GM12892 (cell line): ENCODE results near the gene NEAT1.

Experiments used
- DNase-seq: peaks from one replicate; pipeline ENCODE4 v3.0.0; 2011; ENCODE audit not compliant: insufficient read length
- FAIRE-seq: peaks from 2 replicates; lab custom pipeline; 2011; peaks lifted over from hg19 to GRCh38; lab: Jason Lieb, UNC
- POLR2A ChIP-seq: IDR thresholded peaks from 2 replicates; pipeline ENCODE4 v1.6.1; 2011; ENCODE audit warnings: low read depth, low read length, control low read depth
- POLR2AphosphoS5 ChIP-seq: IDR thresholded peaks from 2 replicates; pipeline ENCODE4 v1.6.1; 2011; ENCODE audit warnings: low read depth, low read length, control low read depth
- TAF1 ChIP-seq: IDR thresholded peaks from 2 replicates; pipeline ENCODE4 v1.6.1; 2011; ENCODE audit warnings: low read depth, mild to moderate bottlenecking, control low read depth, low read length, borderline replicate concordance

NEAT1 gene

DNA sequence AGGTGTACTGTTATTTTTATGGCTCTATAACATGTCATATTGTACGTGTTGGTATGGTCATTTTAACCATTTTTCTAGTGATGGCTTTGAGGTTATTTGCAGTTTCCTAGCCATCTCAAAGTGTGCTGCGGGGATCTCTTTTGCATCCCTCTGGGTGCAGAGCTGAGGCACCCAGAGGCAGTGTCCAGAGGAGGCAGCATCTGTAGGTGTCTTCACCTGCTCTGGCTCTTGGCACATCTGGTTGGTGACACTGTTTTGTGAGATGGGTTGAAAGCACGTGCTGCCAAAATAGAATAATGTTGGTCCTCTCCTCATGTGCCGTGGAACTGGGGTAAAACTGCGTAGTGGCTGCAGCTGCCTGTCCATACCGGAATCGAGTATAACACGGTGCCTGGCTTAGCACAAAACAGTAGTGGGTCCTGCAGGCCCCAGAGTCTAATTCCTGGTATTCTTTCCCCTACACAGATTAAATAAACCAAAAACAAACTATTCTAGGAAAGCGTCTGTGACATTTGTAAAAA is 12.9 kb downstream of the NEAT1 start:
- DNase-seq (no peak), FAIRE-seq (no peak)
- TF ChIP-seq POLR2A (no peak), POLR2AphosphoS5 (no peak), TAF1 (no peak)

DNA sequence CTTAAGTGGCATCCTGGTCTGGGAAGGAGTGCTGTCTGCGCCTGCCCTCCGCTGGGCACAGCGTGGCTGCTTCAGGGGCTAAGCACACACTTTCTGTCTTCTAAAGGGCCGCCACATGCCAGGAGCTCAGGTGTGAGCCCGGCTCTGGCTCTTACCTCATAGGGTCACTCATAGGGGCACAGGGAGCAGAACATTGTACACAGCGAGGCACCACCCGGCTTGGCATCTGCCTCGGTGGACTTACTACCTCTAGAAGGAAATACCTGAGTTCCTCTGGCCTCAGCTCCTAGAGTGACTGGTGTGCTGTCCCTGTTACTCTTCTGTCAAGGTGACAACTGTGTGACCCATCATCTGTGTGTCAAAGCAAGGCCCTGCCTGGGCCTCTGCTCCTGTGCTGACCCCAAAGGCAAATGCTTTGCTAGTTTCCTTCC is 13.4 kb downstream of the NEAT1 start:
- FAIRE-seq (no peak), DNase-seq (no peak)
- TF ChIP-seq POLR2A = no peak
- TF ChIP-seq TAF1 = no peak
- 0 out of 2 replicates have a peak, but pooled peaks have one; percentile 36 for TF ChIP-seq POLR2AphosphoS5

DNA sequence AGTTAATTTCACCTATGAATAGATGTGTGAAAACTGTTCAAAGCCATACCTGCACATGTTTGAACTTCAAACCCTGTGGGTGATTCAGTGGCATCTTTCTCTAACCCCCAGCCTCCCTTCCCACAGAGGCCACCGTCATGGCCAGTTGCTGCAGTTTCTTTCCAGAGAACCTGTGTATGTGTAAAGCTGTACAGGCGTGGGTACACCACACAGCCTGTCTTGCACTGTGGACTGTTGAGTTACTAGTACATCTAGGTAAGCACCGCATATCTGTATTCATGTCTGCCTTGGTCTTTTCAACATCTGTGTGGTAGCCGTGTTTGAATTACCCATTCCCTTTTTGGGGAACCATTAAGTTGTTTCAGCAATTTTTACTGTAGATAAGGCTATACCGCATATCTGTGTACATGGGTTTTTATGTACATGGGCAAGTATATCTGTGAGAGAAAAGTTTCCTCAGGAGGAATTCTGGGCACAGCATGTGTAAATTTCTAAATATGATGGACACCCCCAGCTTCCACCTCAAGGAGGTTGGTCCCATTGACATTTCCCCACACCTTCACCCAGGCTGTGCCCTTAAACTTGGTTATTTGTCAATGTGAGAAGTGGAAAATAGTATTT is 13.9 kb downstream of the NEAT1 start:
- FAIRE-seq (no peak), DNase-seq (no peak)
- TF ChIP-seq POLR2AphosphoS5 = no peak
- peak; percentile 48; the same call in 1 of the 2 replicates for TF ChIP-seq POLR2A

DNA sequence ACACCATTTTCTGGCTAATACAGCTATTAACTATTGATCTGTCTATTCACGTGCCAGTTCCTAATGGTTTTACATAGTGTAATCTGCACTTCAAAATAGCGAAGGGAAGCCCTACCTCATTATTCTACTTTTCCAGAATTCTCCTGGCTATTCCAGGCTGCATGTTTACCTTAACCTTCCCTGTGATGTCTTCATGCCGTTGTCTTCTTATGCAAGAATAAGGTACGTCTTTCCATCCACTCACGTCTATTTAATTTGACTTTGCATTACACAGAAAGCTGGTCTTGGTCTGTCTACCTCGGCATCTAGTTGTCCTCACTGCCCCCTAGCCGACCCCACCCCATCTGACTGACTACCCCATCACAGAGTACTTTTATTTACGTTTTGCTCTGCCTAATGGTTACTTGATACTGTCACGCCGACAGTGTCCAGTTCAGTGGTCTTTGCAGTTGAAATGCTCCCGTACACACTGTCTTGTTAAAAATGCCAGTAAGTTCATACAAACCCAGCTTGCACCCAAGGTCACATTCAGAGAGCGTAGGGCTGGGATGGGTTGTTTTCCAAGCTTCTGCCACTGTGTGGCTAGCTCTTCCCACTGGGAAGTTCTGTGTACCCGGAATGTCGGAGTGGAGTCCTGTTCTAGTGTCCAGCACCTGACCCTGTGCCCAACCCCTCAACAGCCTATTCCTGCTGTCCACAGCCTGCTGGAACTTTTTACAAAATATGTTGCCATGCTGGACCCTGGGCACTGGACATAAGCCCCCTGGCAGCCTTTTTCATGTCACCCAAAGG is 15.0 kb downstream of the NEAT1 start:
- FAIRE-seq = no peak
- DNase-seq = no peak
- TF ChIP-seq TAF1 (no peak), POLR2A (no peak), POLR2AphosphoS5 (no peak)

DNA sequence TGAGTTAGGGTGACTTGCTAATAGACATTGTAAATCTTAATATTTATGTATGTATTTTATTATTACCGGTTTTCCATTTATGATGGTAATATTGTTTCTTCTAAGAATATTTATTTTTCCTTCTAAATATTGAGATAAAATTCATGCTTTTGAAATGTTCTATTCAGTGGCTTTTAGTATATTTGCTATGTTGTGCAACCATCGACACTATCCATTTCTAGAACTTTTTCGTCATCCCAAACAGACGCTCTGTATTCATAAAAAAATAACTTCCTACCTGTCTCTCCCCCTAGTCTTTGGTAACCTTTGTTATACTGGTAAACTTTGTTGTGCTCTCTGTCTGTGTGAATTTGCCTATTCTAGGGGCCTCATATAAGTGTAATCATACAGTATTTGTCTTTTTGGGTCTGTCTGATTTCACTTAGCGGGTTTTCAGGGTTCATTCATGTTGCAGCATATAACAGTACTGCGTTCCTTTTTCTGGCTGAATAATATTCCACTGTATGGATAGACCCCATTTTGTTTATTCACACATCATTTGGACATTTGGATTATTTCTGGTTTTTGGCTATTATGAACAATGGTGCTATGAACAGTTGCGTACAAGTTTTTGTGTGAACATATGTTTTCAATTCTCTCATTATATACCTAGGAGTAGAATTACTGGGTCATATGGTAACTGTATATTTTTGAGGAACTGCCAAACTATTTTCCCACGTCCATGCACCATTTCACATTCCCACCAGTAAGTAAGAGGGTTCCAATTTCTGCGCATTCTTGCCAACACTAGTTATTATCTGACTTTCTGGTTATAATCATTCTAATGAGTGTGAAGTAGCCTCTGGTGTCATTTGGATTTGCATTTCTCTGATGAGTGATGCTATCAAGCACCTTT is 15.9 kb downstream of the NEAT1 start:
- FAIRE-seq = no peak

DNA sequence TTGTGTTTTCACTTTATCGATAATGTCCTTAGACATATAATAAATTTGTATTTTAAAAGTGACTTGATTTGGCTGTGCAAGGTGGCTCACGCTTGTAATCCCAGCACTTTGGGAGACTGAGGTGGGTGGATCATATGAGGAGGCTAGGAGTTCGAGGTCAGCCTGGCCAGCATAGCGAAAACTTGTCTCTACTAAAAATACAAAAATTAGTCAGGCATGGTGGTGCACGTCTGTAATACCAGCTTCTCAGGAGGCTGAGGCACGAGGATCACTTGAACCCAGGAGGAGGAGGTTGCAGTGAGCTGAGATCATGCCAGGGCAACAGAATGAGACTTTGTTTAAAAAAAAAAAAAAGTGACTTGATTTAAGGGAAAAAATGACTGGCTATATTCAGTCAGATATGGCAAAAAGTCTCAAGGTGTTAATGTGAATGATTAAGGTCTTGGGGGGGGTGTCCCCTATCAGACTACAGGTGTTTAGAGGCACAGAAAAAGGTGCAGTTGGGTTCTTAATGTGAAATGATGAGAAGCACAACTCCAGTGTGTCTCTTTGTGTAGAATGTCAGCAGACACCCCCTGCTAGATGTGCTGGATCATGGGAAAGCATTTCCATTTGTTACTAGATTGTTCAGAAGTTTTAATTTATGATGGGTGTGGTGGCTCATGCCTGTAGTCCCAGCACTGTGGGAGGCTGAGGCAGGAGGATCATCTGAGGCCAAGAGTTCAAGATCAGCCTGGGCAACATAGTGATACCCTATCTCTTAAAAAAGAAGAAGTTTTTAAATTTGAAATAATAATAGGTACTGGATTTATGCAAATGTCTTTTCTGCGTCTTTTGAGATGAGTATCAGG is 17.0 kb downstream of the NEAT1 start:
- FAIRE-seq (peak; percentile 17), DNase-seq (no peak)
- TF ChIP-seq POLR2A (no peak), TAF1 (no peak), POLR2AphosphoS5 (no peak)

More for the DNA sequence above, 15.9 kb downstream of the NEAT1 start:
- TF ChIP-seq POLR2AphosphoS5 (no peak), POLR2A (no peak), TAF1 (no peak)
- DNase-seq = no peak

DNA sequence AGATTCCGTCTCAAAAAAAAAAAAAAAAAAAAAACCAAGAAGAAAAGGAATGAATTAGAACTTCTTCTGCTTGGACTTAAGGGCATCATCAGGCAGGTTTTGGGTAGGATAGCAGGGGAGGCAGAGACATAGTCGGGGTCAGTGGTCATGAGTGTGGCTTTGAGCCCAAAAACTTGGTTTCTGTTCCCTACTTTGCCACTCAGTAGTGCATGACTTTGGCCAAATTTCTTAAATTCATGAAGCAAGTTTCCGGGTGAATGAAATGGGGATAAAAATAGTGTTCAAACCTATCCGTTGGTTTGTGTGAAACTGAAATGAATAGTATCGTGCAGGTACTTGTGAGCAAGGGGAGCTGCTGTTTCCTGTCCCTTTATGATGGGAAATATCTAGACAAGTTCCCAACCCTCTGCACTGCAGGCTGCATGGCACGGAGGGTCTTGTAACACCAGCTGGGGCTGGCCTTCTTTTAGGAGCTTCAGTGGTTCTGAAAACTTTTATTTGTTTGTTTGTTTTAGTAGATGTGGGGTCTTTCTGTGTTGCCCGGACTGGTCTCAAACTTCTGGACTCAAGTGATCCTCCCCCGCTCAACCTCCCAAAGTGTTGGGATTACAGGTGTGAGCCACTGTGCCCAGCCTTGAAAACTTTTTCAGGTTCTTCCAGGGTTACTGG is 18.4 kb downstream of the NEAT1 start:
- no peak for DNase-seq
- FAIRE-seq = peak; percentile 96
- TF ChIP-seq POLR2A (no peak), POLR2AphosphoS5 (0 out of 2 replicates have a peak, but pooled peaks have one; percentile 57), TAF1 (no peak)

DNA sequence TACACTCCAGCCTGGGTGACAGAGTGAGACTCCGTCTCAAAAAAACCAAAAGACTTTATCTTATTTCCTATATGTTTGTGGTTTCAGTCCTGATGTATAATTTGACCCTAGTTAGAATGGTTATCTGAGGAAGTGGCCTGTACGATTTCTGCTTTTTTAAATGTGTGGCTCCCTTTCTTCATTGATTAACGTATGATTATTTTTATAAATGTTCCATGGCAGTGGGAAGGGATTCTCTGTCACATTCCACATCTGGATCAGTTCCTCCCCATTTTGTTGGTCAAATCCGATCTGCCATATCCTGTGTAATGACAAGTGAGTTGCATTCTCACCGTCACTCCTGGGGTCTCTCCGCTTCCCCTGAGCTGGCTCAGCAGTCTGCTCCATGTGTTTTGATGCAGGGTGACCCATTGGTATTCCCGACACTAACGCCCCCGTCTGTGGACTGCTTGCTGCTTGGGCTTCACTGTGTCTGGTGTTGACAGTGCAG is 20.3 kb downstream of the NEAT1 start:
- TF ChIP-seq TAF1 = no peak
- no peak for TF ChIP-seq POLR2A
- TF ChIP-seq POLR2AphosphoS5 = no peak
- peak; percentile 83 for FAIRE-seq
- DNase-seq = no peak

DNA sequence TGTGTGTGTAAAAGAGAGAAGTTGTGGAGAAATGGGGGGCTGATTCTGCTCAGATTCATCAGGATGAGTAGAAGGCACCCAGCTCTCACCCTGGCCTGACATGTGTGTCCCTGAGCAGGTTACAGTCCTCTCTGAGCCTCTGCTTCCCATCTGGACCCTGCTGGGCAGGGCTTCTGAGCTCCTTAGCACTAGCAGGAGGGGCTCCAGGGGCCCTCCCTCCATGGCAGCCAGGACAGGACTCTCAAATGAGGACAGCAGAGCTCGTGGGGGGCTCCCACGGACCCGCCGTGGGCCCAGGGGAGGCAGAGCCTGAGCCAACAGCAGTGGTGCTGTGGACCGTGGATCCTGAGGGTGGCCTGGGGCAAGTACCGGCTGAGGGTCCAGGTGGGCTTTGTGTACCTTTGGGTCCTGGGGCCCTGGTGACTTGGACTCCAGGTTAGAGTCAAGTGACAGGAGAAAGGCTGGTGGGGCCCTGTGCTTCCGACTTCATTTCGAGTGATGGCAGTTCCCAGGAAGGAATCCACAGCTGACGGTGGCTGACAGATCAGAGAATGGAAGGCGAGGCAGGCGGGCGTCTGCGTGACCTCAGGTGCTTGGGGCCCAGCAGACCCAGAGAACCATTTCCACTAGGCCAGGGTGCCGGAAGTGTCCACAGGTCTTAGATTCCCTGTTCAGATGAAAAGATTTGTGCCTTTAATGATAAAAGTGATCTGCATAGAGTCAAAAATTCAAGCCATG is 21.9 kb downstream of the NEAT1 start:
- no peak for DNase-seq
- FAIRE-seq = no peak
- TF ChIP-seq POLR2A = no peak
- no peak for TF ChIP-seq TAF1
- no peak for TF ChIP-seq POLR2AphosphoS5
